ENCODE data around the gene ARL6IP4.
A peak's percentile ranks its signal among the peaks of the same experiment; 100 is the strongest.
"Not testable (repeated sequence)": the region's sequence is repeated elsewhere in the genome, so short reads cannot be mapped to it uniquely, and the experiment has no call there.

ARL6IP4 gene

DNA sequence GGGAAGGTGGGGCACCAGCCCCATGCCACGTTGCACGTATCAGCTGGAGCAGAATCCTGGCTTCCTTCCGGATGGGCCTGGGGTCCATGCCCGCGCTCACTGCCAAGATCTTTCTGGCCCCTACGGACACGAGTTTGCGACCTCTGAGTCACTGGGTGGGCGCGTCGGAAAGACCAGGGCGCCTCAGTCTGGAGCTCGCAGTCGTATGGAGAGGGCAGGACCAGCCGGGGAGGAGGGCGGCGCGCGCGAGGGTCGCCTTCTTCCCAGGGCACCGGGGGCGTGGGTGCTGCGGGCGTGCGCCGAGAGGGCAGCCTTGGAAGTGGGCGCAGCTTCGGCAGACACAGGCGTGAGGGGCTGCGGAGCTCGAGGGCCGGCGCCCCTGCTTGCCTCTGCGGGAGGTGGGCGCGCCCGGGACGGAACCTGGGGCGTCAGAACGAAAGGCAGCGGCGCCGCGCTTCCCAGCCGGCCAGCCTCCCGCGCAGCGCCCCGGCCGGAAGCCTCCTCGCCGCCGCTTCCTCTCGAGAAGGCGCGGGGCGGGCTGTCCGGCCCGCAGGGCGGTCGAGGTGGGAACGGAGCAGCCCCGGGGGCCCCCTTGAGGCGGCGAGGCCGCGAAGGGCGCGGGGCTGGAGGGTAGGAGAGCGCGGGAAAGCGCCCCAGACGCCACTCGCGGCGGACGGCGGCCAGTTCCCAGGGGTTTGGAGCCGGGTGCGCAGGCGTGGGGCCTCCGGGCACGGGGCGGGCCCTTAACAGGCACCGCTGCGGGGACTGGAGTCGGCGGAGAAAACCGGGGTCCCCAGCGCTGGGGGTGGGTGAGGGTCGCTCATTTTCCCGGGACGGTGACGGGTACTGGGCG, at the start of gene ARL6IP4:
ARL6IP4 (plus strand) TSS at position 499 of the 853 bp plus-strand sequence. CDS start 459 bp downstream, outside the sequence.
- DNase-seq = peak; percentile 10

DNA sequence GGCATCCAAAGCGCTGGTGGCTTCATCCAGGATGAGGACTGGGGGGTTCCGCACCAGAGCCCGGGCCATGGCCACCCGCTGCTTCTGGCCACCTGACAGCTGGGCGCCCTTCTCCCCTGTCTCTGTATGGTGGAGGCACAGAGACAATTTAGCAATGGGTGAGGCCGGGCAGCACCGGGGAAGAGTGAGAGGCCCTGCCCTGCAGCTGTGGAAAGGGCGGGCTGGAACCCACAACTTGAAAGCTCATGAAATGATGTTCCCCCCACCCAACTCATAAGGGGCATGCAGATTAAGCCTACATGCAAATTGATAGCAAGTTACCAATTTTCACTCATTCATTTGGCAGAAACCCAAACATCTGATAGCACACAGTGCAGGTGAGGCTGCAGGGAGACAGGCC, 48.3 kb upstream of the ARL6IP4 start:
- DNase-seq = no peak

DNA sequence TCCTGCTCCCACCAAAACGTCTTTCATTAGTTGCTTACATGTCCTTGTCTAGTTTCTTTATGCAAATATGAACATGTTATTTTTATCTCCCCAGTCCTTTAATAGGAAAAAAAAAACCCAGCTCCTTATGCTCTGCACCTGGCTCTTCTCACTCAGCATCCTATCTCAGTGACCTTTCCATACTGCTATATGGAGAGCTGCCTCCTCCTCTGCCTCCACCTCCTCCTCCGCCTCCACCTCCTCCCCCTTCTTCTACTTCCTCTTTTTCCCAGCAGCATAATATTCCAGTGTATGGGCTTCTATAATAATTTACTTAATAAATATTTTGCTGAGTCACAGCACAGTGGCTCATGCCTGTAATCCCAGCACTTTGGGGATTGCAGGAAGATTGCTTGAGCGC, 45.8 kb upstream of the ARL6IP4 start:
- DNase-seq = no peak

DNA sequence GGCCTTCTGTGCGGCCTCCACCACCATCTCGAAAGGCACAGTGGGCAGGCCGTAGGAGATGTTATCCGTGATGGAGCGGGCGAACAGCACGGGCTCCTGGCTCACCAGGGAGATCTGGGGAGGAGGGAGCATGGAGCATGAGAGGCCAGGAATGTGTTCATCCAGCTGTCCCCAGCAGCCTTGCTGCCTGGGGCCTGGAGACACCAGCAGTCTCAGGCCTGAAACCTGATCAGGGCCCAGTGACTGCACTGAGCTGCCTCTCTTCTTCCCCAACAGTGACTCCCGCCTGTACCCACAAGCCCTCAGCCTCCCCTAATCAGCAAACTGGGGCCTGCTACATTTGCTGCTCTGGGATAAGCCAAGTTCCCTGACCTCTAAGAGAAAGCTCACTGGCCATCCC, 45.2 kb upstream of the ARL6IP4 start:
- DNase-seq = no peak

DNA sequence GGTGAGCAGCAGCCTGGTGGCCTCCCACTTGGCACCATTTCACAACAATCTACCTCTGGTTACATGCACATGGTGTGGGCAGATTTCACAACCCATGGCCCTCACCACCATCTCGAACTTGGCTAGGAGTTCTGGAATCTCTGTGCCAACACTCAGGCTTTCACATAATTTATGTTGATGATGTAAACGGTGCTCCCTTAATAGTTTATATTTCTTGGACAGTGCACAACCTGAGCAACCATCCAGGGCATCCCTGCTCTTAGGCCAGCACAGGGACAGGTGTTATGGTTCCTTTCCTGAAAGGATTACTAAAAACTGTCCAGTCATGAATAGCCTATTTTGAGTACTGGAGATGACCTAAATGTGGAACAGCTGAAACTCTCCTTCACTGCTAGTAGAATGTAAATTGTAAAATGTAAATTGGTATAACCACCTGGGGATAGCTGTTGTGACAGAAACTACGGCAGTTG, 42.8 kb upstream of the ARL6IP4 start:
- no peak for DNase-seq

DNA sequence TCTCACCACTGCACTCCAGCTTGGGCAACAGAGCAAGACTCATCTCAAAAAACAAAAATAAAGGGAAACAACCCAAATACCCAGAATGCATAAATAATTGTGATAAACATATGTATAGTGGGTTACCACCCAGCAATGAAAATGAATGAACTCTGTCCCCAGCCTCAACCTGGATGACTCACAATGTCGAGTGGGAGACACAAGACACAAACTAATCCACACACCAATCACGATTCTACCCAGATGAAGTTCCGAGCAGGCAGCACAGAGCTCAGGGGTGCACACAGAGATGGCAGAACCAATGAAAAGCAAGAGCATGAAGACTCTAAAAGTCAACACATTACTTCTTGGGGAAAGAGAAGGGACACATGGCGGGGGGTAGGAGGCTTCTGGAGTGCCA, 41.4 kb upstream of the ARL6IP4 start:
- DNase-seq = no peak

DNA sequence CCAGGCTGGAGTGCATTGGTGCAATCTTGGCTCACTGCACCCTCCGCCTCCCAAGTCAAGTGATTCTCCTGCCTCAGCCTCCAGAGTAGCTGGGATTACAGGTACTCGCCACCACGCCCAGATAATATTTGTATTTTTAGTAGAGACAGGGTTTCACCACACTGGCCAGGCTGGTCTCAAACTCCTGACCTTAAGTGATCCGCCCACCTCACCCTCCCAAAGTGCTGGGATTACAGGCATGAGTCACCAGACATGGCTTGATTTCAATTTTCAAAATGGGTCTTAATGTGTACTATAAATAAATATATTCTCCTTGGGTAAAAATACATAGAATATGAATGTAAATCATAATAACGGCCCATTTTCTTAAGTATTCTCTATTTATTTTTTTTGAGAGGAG, 39.1 kb upstream of the ARL6IP4 start:
- not testable (repeated sequence) for DNase-seq

DNA sequence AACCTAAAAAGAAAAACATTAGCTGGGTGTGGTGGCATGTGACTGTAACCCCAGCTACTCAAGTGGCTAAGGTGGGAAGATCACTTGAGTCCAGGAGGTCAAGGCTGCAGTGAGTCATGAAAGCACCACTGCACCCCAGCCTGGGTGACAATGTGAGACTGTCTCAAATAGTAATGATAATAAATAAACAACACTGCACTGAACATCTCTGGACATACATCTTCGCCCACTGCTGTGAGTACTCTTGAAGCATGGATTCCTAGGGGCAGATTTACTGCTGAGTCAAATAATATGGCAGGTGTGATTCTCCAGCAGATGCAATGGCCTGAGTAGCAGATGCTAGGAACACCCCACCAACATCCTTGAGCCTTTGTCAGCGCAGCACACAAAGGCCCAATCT, 37.8 kb upstream of the ARL6IP4 start:
- no peak for DNase-seq

DNA sequence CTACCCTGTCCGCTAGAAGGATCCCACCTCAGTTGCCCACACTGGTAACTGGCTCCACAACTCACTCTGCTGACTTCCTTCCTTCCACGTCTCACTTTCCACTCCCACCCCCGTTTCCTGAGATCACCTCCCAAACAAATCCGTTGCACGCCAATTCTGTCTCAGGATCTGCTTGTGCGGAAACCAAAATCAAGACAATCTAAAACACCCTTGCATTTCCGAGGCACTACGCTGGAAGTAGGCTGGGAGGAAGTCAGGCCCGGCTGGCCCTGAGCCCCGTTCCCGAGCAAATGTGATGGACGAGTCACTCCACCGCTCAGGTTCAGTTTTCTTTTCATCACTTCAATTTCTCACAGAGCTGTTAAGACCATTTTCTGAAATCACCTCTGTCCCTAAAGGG, 37.3 kb upstream of the ARL6IP4 start:
- no peak for DNase-seq

DNA sequence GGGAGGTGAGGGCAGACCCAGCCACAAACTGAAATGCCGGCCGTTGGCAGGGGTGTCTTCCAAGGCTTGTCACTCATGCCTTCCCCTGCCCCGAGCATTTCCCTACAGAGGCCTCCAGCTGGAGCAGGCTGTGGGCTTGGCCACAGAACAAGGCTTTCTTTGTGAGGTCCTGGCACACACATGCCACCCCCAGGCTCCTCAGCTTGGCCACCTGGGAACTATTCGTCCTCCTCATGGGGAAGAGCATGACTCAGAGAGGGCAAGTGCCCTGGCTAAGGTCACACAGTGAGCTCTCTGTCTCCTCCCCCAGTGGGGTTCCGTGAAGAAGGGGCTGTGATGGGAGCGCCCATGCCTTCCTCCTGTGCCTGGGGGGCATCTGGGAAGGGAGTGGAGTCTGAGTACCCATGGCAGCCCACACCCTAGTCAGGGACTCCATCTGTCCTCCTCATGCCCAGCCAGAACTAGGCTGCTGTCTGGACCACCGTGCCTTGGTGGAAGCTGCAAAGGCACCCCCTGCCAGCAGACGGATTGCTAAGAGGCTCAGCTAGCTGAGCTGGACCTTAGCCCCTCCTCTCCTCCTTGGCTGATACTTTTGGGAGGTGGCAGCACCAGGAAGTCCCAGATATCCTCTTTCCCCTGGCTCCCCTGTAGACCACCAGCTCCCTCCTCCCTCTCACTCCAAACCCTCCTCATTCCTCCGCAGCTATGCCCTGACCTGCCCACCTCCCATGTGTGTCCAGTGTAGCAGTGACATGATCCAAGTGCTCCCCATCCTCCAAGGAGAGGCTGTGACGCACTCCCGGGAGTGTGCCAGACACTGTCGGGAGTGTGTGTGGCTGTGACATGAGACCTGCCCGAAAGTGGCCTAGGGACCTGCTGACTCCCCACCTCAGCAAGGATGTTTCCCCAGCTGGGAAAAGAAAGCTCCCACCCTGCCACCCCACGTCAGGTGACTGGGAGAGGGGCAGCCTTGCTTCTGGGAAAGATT, 35.6 kb upstream of the ARL6IP4 start:
- peak; percentile 73 for DNase-seq

DNA sequence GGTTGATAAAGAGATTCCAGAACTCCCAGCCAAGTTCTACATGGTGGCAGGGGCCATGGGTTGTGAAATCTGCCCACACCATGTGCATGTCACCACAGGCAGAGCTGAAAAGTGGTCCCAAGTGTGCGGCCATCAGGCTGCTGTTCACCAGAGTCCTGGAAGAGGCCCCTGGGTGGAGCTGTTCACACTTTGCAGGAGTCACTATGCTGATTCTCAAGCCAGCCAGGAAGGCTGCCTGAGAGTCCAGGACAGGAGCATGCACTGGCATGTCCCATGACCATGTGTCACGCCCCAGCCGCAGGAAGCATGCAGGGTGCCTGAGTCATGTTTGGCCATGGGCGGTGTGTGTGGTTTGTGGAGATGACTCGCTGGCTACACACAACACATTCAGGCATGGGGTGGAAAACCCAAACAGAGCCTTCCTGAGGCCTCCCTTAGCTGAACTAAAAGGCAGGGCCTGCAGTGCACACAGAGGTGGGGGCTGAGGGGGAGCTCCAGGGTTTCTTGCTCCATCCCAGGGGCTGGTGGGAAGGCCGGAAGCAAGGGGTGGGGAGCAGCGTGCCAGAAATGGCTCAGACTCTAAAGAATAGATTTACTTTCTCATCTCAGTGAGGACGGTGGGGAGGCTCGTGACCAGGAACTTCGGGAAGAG, 33.7 kb upstream of the ARL6IP4 start:
- DNase-seq = peak; percentile 50

DNA sequence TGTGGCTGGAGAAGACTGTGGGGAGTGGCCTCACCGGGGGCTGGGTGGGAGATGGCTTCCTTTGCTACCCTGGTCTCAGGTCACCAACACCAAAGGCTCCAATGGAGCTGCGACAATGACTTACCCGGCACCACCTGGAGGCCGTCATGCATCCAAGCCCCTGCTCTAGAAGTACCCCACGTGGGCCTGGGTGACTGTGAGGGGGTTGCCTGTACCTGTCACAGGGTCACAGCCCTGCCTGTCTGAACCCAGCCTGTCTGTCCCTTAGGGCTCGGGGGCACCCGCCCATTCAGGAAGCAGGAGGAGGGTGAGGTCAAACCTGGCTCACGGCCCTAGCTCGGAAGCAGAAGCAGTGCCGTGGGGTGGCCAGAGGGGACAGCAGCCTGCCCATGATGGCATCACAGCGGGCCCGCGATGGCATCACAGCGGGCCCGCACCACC, 33.1 kb upstream of the ARL6IP4 start:
- no peak for DNase-seq

DNA sequence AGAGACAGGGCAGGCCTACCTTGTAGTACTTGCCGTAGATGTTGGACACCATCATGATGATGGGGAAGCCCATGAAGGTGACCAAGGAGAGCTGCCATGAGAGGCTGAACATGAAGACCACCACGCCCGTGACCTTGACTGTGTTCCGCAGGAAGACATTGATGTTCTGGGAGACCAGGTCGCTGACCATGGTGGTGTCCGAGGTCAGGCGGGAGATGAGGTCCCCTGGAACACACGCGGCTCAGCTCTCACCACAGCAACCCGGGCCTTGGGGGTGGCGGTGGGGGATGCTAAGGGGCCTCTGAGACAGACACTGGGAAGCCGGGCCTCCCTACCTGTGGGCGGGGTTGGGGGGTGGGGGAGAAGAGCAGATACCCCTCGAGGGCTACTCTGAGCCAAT, 31.9 kb upstream of the ARL6IP4 start:
- DNase-seq = no peak

DNA sequence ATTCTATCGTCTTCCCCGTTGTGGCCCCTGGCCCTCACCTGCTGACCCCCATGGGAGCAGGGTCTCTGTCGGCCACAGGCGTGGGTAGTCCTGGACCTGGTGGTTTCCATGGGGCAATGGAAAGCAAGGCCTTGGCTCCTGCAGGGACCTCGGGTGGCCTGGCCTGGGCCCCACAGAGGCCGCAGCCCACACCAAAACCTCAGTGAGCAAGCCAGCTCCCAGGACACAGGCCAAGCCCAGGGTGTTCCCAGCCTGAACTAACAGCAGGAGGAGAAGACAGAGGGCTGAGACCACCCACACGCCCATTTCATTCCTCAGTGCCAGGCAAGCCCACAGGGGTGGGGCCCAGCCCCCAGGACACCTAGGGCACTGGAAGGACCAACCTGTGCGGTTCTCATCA, 31.1 kb upstream of the ARL6IP4 start:
- DNase-seq = no peak

DNA sequence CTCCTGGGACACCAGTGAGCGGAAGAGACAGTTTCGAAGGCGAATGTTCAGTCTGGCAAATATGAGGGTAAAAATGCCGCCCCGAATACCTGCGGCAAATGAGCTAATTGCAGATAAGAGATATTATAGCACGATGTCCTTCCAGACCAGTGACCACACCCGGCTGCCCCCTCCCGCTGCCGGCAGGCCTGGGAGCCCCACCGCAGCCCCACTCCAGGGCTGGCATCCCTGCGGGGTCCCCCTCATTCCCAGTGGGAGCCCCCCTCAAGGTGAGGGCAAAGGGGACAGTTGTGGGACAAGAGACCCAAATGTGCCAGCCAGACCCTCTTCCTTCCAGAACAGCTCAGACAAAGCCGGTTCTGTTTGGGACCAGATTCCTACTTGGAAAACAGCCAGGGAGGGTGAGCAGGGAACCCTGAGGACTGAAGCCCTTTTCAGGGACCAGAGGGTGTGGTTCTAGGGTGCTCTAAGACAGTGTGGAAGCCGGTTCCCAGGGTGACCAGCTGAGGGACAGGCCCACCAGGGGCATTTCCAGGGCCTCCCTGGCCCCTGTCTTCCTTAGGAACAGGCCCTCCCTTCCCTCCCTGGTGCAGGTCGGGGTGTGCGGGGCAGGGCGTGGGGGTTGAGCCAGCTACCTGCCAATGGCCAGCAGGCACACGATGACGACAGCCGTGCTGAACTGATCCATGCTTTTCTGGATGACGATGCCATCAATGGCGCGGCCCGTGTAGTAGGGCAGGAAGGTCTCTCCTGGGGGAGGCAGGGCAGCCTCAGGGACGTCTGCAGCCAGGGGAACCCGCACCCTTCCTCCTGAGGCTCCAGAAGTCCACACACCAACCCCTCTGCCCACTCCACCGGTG, 30.4 kb upstream of the ARL6IP4 start:
- no peak for DNase-seq

DNA sequence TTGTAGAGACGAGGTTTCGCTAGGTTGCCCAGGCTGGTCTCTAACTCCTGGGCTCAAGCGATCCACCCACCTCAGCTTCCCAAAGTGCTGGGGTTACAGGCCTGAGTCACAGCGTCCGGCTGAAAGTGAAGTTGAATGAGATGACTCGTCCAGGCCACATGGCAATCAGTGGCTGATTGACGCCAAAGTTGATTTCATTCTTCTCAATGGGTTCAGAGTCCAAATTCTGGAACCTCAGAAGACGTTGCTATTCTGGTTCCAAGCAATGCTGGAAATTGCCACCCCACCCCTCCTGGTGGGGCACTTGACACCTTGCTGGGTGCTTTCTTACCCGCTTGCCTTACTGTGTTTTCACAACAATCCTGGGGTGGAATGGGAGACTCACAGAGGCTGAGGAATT, 29.1 kb upstream of the ARL6IP4 start:
- DNase-seq = no peak

DNA sequence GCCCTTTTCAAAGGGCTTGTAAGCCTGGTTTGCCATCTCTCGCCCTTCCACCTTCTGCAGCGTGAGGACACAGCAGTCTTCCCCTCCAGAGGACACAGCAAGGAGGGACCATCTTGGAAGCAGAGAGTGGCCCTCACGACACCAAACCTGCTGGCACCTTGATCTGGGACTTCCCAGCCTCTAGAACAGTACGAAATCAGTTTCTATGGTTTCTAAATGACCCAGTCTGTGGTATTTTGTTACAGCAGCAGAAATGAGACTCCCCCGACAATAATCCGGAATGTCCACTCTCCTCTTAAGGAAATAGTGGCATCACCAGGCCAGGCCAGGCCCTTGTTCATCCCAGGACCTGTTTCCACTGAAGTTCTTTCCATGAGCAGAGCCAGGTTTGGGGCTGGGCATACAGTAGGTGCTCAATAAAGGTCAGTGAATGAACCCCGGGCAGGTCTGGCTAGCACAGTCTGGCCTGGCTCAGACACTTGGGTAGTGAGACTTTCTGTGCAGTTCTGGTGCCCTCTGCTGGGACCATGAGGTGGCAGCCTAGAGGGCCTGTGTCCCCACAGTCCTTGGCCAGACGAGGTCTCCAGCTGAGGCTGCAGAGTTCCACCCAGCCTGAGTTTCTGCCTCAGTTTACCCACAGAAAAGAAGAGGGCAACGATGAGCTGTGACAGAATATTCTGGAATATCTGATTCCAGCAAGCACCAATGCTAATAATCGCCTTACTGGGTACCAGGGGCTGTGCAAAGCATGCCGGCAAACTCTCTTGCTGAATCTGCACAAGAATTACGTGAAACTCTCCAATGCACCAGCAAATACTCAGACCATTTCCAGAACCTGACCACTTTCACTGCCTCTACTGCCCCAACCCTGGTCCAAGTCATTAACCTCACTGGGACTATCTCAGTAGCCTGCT, 28.2 kb upstream of the ARL6IP4 start:
- peak; percentile 6 for DNase-seq

DNA sequence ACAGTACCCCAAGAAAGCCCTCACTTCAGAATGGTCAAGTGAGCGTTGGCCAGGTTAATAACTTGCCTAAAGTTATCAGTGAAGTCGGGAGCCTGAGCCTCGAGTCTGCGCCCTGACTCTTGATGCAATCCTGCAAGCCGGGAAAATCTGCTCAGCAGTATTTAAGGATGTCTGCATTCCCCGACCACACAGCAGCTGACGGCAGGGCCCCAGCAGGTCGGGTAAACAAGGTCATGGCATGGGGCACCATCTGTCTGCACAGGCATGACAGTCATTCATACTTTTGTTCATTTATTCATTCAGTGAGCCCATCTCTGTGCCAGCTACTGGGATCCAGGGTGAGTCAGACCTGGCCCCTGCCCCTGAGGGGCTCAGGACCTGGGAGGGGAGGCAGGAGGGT, 25.3 kb upstream of the ARL6IP4 start:
- no peak for DNase-seq

DNA sequence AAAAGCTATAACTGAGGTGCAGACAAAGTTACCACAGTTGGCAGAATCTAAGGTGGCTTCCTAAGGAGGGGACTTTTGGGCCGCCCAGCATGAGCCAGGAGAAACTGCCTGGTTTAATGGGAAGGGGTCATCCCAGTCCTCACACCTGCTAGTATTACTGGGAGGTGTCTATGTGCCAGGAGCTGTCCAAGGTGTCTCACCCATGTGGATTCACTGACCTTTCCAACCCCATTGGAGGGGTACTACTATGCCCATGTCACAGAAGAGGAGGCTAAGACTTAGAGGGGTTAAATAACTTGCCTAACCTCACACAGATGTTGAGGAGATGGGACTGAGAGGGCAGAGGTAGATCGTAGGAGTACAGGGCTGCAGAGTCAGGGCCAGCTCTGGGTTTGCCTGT, 24.4 kb upstream of the ARL6IP4 start:
- DNase-seq = no peak

DNA sequence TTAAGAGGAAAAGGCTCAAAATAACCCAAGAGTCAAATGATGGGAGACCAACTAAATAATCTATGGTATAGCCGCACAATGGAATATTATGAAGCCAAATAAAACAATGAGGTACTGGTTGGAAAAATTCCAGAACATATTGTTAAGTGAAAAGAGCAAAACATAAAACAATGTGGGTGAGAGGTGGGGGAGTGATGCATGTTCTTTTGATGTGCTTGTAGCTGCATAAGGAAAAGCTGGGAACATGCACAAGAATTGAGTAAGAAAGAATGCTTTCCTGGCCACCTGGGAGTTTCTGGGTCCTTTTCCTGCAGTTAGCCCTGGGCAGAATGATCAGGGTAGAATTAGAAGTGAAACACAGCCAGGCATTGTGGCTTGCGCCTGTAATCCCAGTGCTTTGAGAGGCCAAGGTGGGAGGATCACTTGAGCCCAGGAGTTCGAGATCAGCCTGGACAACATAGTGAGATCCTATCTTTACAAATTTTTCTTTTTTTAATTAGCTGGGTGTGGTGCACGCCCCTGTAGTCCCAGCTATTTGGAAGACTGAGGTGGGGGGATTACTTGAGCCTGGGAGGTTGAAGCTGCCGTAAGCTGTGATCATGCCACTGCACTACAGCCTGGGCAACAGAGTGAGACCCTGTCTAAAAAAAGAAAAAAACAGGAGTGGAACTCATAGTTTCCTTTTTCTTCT, 22.1 kb upstream of the ARL6IP4 start:
- DNase-seq = no peak
